Heart left ventricle (tissue), 16 donors: ENCODE results near the gene CENPP. TPM values are rescaled to one million over a fixed set of nuclear protein-coding genes. Genes with fewer than 3 reads are reported as not detected.

Source experiments
- ATAC-seq, 4 donors: fragments of 200-7000 bp; cut with Tn5 transposase; one replicate each; pipeline ENCODE4 v1.9.1; 2020 to 2022; ENCODE audit warnings: moderate library complexity in 4 of 4, mild to moderate bottlenecking in 3 of 4, moderate number of reproducible peaks in 1 of 4
- DNase-seq, 5 donors: peaks; one replicate each; pipeline ENCODE4 v3.0.0-alpha.2; 2020
- H3K27ac ChIP-seq, 12 donors: fragments of 200-600 bp; sonication (generic) in 4 of 12; one replicate each; pipeline versions ENCODE4 v1.5.0 to v1.8.0; 2016 to 2022; ENCODE audit warnings: mild to moderate bottlenecking in 2 of 12
- H3K27me3 ChIP-seq, 9 donors: fragments of 200-600 bp; sonication (generic) in 2 of 9; one replicate each; pipeline versions ENCODE4 v1.5.1 to v1.8.0; 2016 to 2022; ENCODE audit warnings: mild to moderate bottlenecking in 3 of 9
- H3K36me3 ChIP-seq, 9 donors: fragments of 200-600 bp; sonication (generic) in 2 of 9; one replicate each; pipeline versions ENCODE4 v1.5.0 to v1.8.0; 2018 to 2022; ENCODE audit warnings: mild to moderate bottlenecking in 2 of 9
- H3K4me1 ChIP-seq, 12 donors: fragments of 200-600 bp; sonication (generic) in 4 of 12; one replicate each; pipeline versions ENCODE4 v1.5.0 to v1.8.0; 2016 to 2022; ENCODE audit warnings: mild to moderate bottlenecking in 3 of 12
- H3K4me3 ChIP-seq, 12 donors: fragments of 200-600 bp; sonication (generic) in 4 of 12; one replicate each; pipeline versions ENCODE4 v1.5.0 to v1.8.0; 2017 to 2022; ENCODE audit warnings: mild to moderate bottlenecking in 9 of 12, moderate library complexity in 4 of 12
- H3K9me3 ChIP-seq, 12 donors: fragments of 200-600 bp; sonication (generic) in 4 of 12; one replicate each; pipeline versions ENCODE4 v1.5.0 to v1.8.0; 2016 to 2022; ENCODE audit warnings: mild to moderate bottlenecking in 1 of 12
- CTCF ChIP-seq, 12 donors: fragments of 200-600 bp; sonication (generic) in 4 of 12; IDR thresholded peaks; one replicate each; pipeline versions ENCODE4 v1.5.0 to v1.8.0; 2018 to 2022; ENCODE audit warnings: antibody characterized with exemption in 12 of 12, mild to moderate bottlenecking in 5 of 12
- POLR2A ChIP-seq, 2 donors: fragments of 450-650 bp; IDR thresholded peaks; one replicate each; pipeline ENCODE4 v1.6.1; 2017; ENCODE audit warnings: antibody characterized with exemption in 2 of 2, mild to moderate bottlenecking in 2 of 2, moderate library complexity in 2 of 2
- WGBS, 4 donors: extraction: QIAGEN DNeasy Blood & Tissue Kit in 2 of 4; methylation state at CpG; one replicate each; pipeline versions ENCODE4 v1.1.5 to v1.1.7; 2013 to 2018; 5-methylcytosine and 5-hydroxymethylcytosine counted together
- intact Hi-C, 10 donors: fragments of 100-400 bp; cut with DNase I; formaldehyde crosslinking; loops; one replicate each; pipeline versions ENCODE4 v1.11.1 to v1.14.2; 2022
- polyA plus RNA-seq, 2 donors: library from polyadenylated mRNA; stranded (reverse); fragments of 200-250 nt; gene quantifications; one replicate each; pipeline ENCODE4 v1.2.3, GENCODE V29; 2013
- total RNA-seq, 9 donors: library from RNA; depleted of rRNA in 2 of 9; stranded (reverse); fragments of >200 nt in 2 of 9; fragmentation: NEBNext Ultra II Directional in 3 of 9; extraction: Animal tissue kit (Norgen Biotek cat#: 25700) in 3 of 9; gene quantifications; one replicate each; pipeline versions ENCODE4 v1.1.0 to v1.2.4, GENCODE V29; 2016 to 2023
- donor health status: ischemic (EF 13 %, LVEDD 7.1; RV severe dilation, severe dysfunction).
- donor health status: healthy with polysubstance abuse.
- donor health status: DM: no; HTN: yes; CAD: no.
- donor health status: DM: no; HTN: no; CAD: no.
- donor health status: ischemic (EF 25% LVEDD 6.9; RV normal size, moderate dysfunction).
- donor health status: ischemic (EF 25% LVEDD 5.7; RV mildly dilated, moderate dysfunction).
- donor health status: healthy.
- donor health status: DM: yes; HTN: yes; CAD: no.
- donor health status: ischemic (EF 35%, LVEDD 5.7; RV mildly dilated, moderate dysfunction).
- donor health status: nonischemic (EF 11% LVEDD 7.7; RV severe dilation, severe dysfunction).
- donor health status: DM: yes; HTN: yes; CAD: no.
- donor health status: PGD.
- donor health status: ischemic (EF 29% LVEDD 5.4; RV normal size, mild dysfunction).
- donor health status: nonischemic (EF 23%, LVEDD 6.1; RV moderate dilation, normal function).

CENPP gene
- total and polyA plus RNA-seq, 11 donors: 1.1 to 5.8 (median 2.4) TPM

GRCh38 chr9:92328225-92328624 is 2.5 kb downstream of the CENPP start:
- no peak for TF ChIP-seq POLR2A (IDR thresholded peaks at IDR 0.05)
- TF ChIP-seq CTCF (IDR thresholded peaks at IDR 0.05): no peak
- no peak overlapping the region for H3K27ac ChIP-seq
- peaks cover 0 to 31% (median 16%) of the 10 kb centered on the region in 12 donors for H3K4me1 ChIP-seq
- H3K9me3 ChIP-seq: no peaks in the 10 kb centered on the region
- 37 to 44% (median 42%) methylated on average over 2 of the region's 2 CpGs for WGBS, 4 donors
- intact Hi-C loops: loop anchor here in 5 of 10 donors (5.0 to 10.0 kb wide), 6 partner anchors 107 to 437 kb away; partner anchors contain the start of gene BICD2 (in 1 of the 5)
- ATAC-seq: no peak
- peaks cover 0 to 4% (median under 1%) of the 10 kb centered on the region in 9 donors for H3K36me3 ChIP-seq
- H3K27me3 ChIP-seq: no peaks in the 10 kb centered on the region
- no peak for DNase-seq
- H3K4me3 ChIP-seq: no peak overlapping the region

- Histone ChIP-seq H3K27me3 (no peaks in the 10 kb centered on the region), H3K4me3 (no peak overlapping the region), H3K9me3 (no peaks in the 10 kb centered on the region), H3K4me1 (peaks cover 0 to 15% (median 0%) of the 10 kb centered on the region in 12 donors), H3K36me3 (peaks cover 0 to 13% (median 4%) of the 10 kb centered on the region in 9 donors), H3K27ac (peak overlapping the region in 10 of 12 donors; percentile 18 to 82 (median 48))
- intact Hi-C loops: loop anchor here in 1 of 10 donors (10.0 kb wide), 1 partner anchor 102 kb away; no protein-coding TSS in a partner anchor
- TF ChIP-seq POLR2A (IDR thresholded peaks at IDR 0.05): no peak
- TF ChIP-seq CTCF (IDR thresholded peaks at IDR 0.05): no peak
- ATAC-seq: peak; percentile 62 to 89 (median 78)
- 59 to 74% (median 72%) methylated on average over 3 of the region's 3 CpGs for WGBS, 4 donors
- DNase-seq: peak in 3 of 5 donors; percentile 10 to 38 (median 26)
These were observed 7.0 kb downstream of the CENPP start for GRCh38 chr9:92332577-92333281.

GRCh38 chr9:92333282-92333634 is 7.5 kb downstream of the CENPP start:
- ATAC-seq: peak; percentile 29 to 58 (median 44)
- 78 to 89% (median 85%) methylated on average over 2 of the region's 2 CpGs for WGBS, 4 donors
- Histone ChIP-seq H3K4me3 (no peak overlapping the region), H3K4me1 (peaks cover 0 to 15% (median 0%) of the 10 kb centered on the region in 12 donors), H3K27me3 (no peaks in the 10 kb centered on the region), H3K9me3 (no peaks in the 10 kb centered on the region), H3K36me3 (peaks cover 0 to 18% (median 8%) of the 10 kb centered on the region in 9 donors), H3K27ac (peak overlapping the region in 10 of 12 donors; percentile 6 to 82 (median 48))
- TF ChIP-seq CTCF (IDR thresholded peaks at IDR 0.05) (no peak), POLR2A (IDR thresholded peaks at IDR 0.05) (no peak)
- no peak for DNase-seq
- intact Hi-C loops: loop anchor here in 1 of 10 donors (10.0 kb wide), 1 partner anchor 102 kb away; no protein-coding TSS in a partner anchor

GRCh38 chr9:92341578-92341977 is 15.8 kb downstream of the CENPP start:
- peaks cover 0 to 34% (median 9%) of the 10 kb centered on the region in 9 donors for H3K36me3 ChIP-seq
- TF ChIP-seq CTCF (IDR thresholded peaks at IDR 0.05) (no peak), POLR2A (IDR thresholded peaks at IDR 0.05) (no peak)
- no peak for ATAC-seq
- no peaks in the 10 kb centered on the region for H3K9me3 ChIP-seq
- H3K27me3 ChIP-seq: no peaks in the 10 kb centered on the region
- no peak overlapping the region for H3K27ac ChIP-seq
- 93 to 100% (median 96%) methylated on average over 1 of the region's 1 CpG for WGBS, 4 donors
- intact Hi-C loops: loop anchor here in 7 of 10 donors (5.0 to 10.0 kb wide), 5 partner anchors 93 to 453 kb away; no protein-coding TSS in a partner anchor
- peaks cover 0 to 8% (median 0%) of the 10 kb centered on the region in 12 donors for H3K4me1 ChIP-seq
- no peak for DNase-seq
- no peak overlapping the region for H3K4me3 ChIP-seq
